ENCODE measurements around the gene ANKRD36. TPM values are rescaled to one million over a fixed set of nuclear protein-coding genes. Genes with fewer than 3 reads are reported as not detected.
"Not testable (repeated sequence)": the region's sequence is repeated elsewhere in the genome, so short reads cannot be mapped to it uniquely, and the experiment has no call there.

ANKRD36 gene
- total RNA-seq, 1 donor from 2014 or later = 7.8 TPM

- not testable (repeated sequence) for H3K4me3 ChIP-seq (ENCODE audit: low read depth, low read length); DNase-seq (ENCODE audit: low read depth)
Measured at GRCh38 chr2:97202643-97203250, 89.8 kb downstream of the ANKRD36 start.

- no peak for DNase-seq (ENCODE audit: low read depth)
- TF ChIP-seq CTCF (conservative IDR thresholded peaks at IDR 0.05; ENCODE audit: low read depth, low read length) = no peak
- H3K4me3 ChIP-seq (ENCODE audit: low read depth, low read length) = no peak overlapping the region
Measured at GRCh38 chr2:97210325-97210724, 97.4 kb downstream of the ANKRD36 start.

GRCh38 chr2:97215025-97215424 lies 102.1 kb downstream of the ANKRD36 start:
- not testable (repeated sequence) for H3K4me3 ChIP-seq (ENCODE audit: low read depth, low read length); DNase-seq (ENCODE audit: low read depth)

- DNase-seq (ENCODE audit: low read depth); H3K4me3 ChIP-seq (ENCODE audit: low read depth, low read length): not testable (repeated sequence)
Measured at GRCh38 chr2:97230848-97231585, 118.1 kb downstream of the ANKRD36 start.

GRCh38 chr2:97232981-97233380 lies 120.0 kb downstream of the ANKRD36 start:
- H3K4me3 ChIP-seq (ENCODE audit: low read depth, low read length); DNase-seq (ENCODE audit: low read depth): not testable (repeated sequence)

GRCh38 chr2:97233660-97234295 lies 120.8 kb downstream of the ANKRD36 start:
- DNase-seq (ENCODE audit: low read depth); H3K4me3 ChIP-seq (ENCODE audit: low read depth, low read length): not testable (repeated sequence)

GRCh38 chr2:97261192-97261591 lies 148.2 kb downstream of the ANKRD36 start:
- not testable (repeated sequence) for H3K4me3 ChIP-seq (ENCODE audit: low read depth, low read length); DNase-seq (ENCODE audit: low read depth)

GRCh38 chr2:97266449-97266848 lies 153.5 kb downstream of the ANKRD36 start:
- not testable (repeated sequence) for DNase-seq (ENCODE audit: low read depth); H3K4me3 ChIP-seq (ENCODE audit: low read depth, low read length)

- no peak overlapping the region for H3K4me3 ChIP-seq (ENCODE audit: low read depth, low read length)
- TF ChIP-seq CTCF (conservative IDR thresholded peaks at IDR 0.05; ENCODE audit: low read depth, low read length) = no peak
- no peak for DNase-seq (ENCODE audit: low read depth)
Measured at GRCh38 chr2:97267411-97268074, 154.6 kb downstream of the ANKRD36 start.

- H3K4me3 ChIP-seq (ENCODE audit: low read depth, low read length); DNase-seq (ENCODE audit: low read depth): not testable (repeated sequence)
Measured at GRCh38 chr2:97268075-97268591, 155.2 kb downstream of the ANKRD36 start.

- H3K4me3 ChIP-seq (ENCODE audit: low read depth, low read length); DNase-seq (ENCODE audit: low read depth): not testable (repeated sequence)
Measured at GRCh38 chr2:97276232-97276798, 163.4 kb downstream of the ANKRD36 start.

- H3K4me3 ChIP-seq (ENCODE audit: low read depth, low read length); DNase-seq (ENCODE audit: low read depth): not testable (repeated sequence)
Measured at GRCh38 chr2:97285187-97285586, 172.2 kb downstream of the ANKRD36 start.

GRCh38 chr2:97293687-97294086 lies 180.7 kb downstream of the ANKRD36 start:
- not testable (repeated sequence) for DNase-seq (ENCODE audit: low read depth); H3K4me3 ChIP-seq (ENCODE audit: low read depth, low read length)
